HG03439 (cell line): ENCODE data around the gene THAP12.

Source experiments
- ATAC-seq: cut with Tn5 transposase; IDR thresholded peaks from one replicate; pipeline ENCODE4 v1.9.1; 2021; ENCODE audit warnings: mild to moderate bottlenecking, moderate library complexity; ENCODE audit not compliant: unreplicated experiment

Gene THAP12

DNA sequence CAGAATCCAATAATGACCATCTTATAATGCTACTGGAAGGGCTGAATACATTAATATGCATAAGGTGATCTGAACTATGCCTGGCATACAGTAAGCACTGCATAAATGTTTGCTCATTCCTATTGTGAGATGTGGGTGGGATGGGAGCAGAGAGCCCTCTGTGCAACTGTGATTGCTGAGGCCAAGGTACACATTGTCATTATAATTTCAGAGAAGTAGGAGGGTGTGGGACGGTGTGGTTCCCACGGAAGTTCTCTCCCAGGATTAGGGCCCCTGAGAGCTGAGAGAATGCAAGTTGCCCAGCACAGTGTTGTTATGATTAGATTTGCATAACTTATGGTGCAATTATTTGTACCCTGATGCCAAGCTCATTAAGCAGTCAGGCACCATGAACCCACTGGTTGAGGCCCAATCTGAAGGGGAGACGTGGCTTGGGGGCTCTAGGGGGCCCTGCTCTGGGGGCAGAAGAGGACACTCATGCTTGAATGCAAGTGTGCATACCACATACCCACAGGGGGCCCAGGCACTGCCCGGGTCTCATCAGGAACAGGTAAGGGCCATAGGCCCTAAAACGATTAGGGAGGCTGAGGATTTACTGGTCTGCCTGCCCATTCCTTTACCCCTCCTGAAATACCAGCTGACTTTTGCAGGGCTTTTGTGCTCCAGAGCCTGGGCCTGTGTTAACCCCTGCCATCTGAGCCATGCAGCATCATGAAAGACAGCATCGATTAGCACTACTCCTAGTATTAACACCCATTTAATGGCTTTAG, 72.8 kb downstream of the THAP12 start:
- ATAC-seq: no peak

DNA sequence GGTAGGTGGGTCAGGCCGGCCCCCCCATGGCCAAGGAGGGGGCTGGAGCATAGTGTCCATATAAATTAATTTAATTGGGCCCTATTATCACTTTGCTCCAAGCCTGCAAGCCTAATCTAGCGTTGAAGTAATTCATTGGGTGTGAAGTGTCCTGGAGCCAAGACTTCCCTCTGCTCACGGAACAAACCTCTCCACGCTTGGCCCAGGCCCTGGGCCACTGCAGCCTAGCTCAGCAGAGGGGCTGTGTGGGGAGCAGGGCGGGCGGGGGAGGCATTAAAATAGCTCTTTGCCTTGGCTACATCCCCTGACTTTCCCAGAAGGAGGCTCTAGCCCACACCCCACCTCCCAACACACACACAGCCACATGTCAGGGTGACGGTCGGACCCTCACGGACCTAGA, 73.5 kb downstream of the THAP12 start:
- ATAC-seq: no peak

DNA sequence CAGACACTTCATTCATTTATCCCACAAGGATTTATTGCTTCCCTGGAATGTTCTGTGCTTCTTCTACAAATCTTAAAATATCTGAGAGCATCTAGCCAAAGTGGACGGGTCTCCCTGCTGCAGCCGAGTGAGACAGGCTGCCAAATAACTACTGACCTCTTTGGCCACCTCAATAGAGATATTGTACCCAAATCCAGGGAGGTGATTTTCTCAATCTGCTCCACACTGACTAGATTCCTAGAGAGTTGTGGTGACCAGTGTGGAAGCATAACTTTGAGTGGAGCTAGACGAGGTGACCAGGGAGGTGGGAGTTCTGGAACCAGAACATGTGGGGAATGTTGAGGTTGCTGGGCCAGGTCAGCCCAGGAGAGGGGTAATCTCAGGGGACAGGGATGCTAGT, 77.5 kb downstream of the THAP12 start:
- no peak for ATAC-seq

DNA sequence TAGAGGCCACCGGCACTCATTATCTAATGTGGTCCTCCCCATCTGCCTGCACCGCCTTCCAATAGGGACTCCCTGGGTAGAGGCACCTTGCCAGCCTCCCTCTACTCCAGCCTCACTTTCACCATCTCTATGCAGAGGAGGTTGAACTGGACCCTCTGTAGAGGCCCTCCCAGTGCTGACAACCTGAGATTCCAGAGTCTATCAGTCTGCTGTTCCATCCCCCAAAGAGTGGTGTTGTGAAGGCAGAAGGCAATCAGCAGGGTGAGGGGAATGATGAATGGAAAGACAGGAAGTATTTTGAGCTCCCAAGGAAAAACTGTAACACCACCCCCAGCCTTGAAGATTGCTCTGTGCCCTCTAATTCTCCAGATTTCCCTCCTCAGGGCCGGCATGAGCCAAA, 77.9 kb downstream of the THAP12 start:
- no peak for ATAC-seq
